K562 (cell line): ENCODE data around the gene DYNLT4. TPM values are rescaled to one million over a fixed set of nuclear protein-coding genes. Genes with fewer than 3 reads are reported as not detected.

Source experiments
- ADNP ChIP-seq: fragments of 200-800 bp; sonication (Bioruptor generic); IDR thresholded peaks from 2 replicates; pipeline ENCODE4 v1.6.1; 2016; ENCODE audit warnings: missing genetic modification characterization, missing compliant biosample characterization
- BRCA1 ChIP-seq, 2 experiments: fragments of 450-650 bp in 1 of 2; sonication (generic) in 1 of 2; formaldehyde crosslinking in 1 of 2; IDR thresholded peaks; 2 replicates each; pipeline versions ENCODE4 v1.5.0 to v1.6.1; 2017 to 2020; ENCODE audit warnings: mild to moderate bottlenecking in 1 of 2, missing genetic modification reagents in 1 of 2
- CSDE1 ChIP-seq, 2 experiments: fragments of 450-650 bp; IDR thresholded peaks; 2 replicates each; pipeline ENCODE4 v1.6.1; 2016; ENCODE audit warnings: mild to moderate bottlenecking in 1 of 2
- EP300 ChIP-seq: IDR thresholded peaks from 2 replicates; pipeline ENCODE4 v1.6.1; 2012; ENCODE audit warnings: low read length, improper control_type of control experiment
- EZH2 ChIP-seq: IDR thresholded peaks from 2 replicates; pipeline ENCODE4 v1.6.1; 2012; ENCODE audit warnings: low read depth, mild to moderate bottlenecking, inconsistent platforms, low read length, borderline replicate concordance
- GTF2F1 ChIP-seq: IDR thresholded peaks from 2 replicates; pipeline ENCODE4 v1.6.1; 2011; ENCODE audit warnings: low read depth, low read length, improper control_type of control experiment
- HMGN3 ChIP-seq: IDR thresholded peaks from 2 replicates; pipeline ENCODE4 v1.6.1; 2011; ENCODE audit warnings: borderline replicate concordance, low read depth, mild to moderate bottlenecking, mixed read lengths, low read length; ENCODE audit not compliant: insufficient read length; ENCODE audit errors: extremely low read depth
- HSF4 ChIP-seq: fragments of 250-450 bp; sonication (Bioruptor Pico); IDR thresholded peaks from 2 replicates; pipeline ENCODE4 v2.1.2; 2022; ENCODE audit warnings: mild to moderate bottlenecking, moderate library complexity, borderline replicate concordance
- MTA2 ChIP-seq: fragments of 450-650 bp; IDR thresholded peaks from 2 replicates; pipeline ENCODE4 v1.6.1; 2016; ENCODE audit warnings: low read depth
- NFYB ChIP-seq: IDR thresholded peaks from 2 replicates; pipeline ENCODE4 v1.6.1; 2011; ENCODE audit warnings: mild to moderate bottlenecking, moderate library complexity; ENCODE audit not compliant: insufficient read length; ENCODE audit errors: extremely low read depth
- PHF21A ChIP-seq: fragments of 450-650 bp; IDR thresholded peaks from 2 replicates; pipeline ENCODE4 v1.6.1; 2017; ENCODE audit warnings: low read depth, borderline replicate concordance
- RFX1 ChIP-seq: fragments of 450-650 bp; IDR thresholded peaks from 2 replicates; pipeline ENCODE4 v1.6.1; 2016; ENCODE audit warnings: mild to moderate bottlenecking, moderate library complexity
- SAFB ChIP-seq: fragments of 200-400 bp; formaldehyde crosslinking; IDR thresholded peaks from 2 replicates; pipeline ENCODE4 v1.6.1; 2017; ENCODE audit warnings: low read depth, low read length, borderline replicate concordance
- TAF15 ChIP-seq: fragments of 200-400 bp; formaldehyde crosslinking; IDR thresholded peaks from 2 replicates; pipeline ENCODE4 v1.6.1; 2017; ENCODE audit warnings: mild to moderate bottlenecking, low read depth, low read length, moderate library complexity
- ZNF121 ChIP-seq: sonication (generic); formaldehyde crosslinking; conservative IDR thresholded peaks from 2 replicates; pipeline ENCODE4 v1.8.0; 2022; ENCODE audit warnings: missing genetic modification reagents
- ZNF146 ChIP-seq: IDR thresholded peaks from one replicate; pipeline ENCODE4 v1.6.1; 2018; ENCODE audit warnings: missing compliant biosample characterization; ENCODE audit not compliant: unreplicated experiment
- polyA plus RNA-seq, 8 experiments: library from polyadenylated mRNA; depleted of rRNA in 4 of 8; stranded (reverse) in 5 of 8; unstranded in 3 of 8; fragments of >200 nt; fragmentation: Nextera tagmentation in 2 of 8; fragmentation: Illumina TruSeq in 1 of 8; extraction: Ambion mirVana in 2 of 8; extraction: Trizol in 1 of 8; gene quantifications; 2 replicates each; pipeline versions ENCODE4 v1.2.1 to v1.2.3, GENCODE V29; 2011 to 2014; ENCODE audit warnings: inconsistent platforms in 1 of 8, missing spikeins in 1 of 8
- total RNA-seq, 7 experiments: library from RNA; depleted of rRNA in 6 of 7; stranded (reverse); fragments of >200 nt in 6 of 7; fragmentation: Illumina TruSeq in 2 of 7; extraction: Trizol in 2 of 7; gene quantifications; 2 replicates each; pipeline versions ENCODE4 v1.2.1 to v1.2.3, GENCODE V29; 2011 to 2021; ENCODE audit warnings: low replicate concordance in 1 of 7
- TF ChIP-seq, protein P1 (sequence below): sonication (generic); formaldehyde crosslinking; IDR thresholded peaks from 2 replicates; pipeline ENCODE4 v1.8.0; 2023; ENCODE audit warnings: mild to moderate bottlenecking, missing genetic modification reagents
- TF ChIP-seq, protein P2 (sequence below): fragments of 450-650 bp; formaldehyde crosslinking; IDR thresholded peaks from 2 replicates; pipeline ENCODE4 v1.4.0; 2022; ENCODE audit warnings: missing genetic modification characterization
- TF ChIP-seq, protein P3 (sequence below): fragments of 200-800 bp; sonication (Bioruptor generic); IDR thresholded peaks from 2 replicates; pipeline ENCODE4 v1.6.1; 2017; ENCODE audit warnings: missing genetic modification characterization, missing compliant biosample characterization
- TF ChIP-seq, protein P4 (sequence below): fragments of 450-650 bp; IDR thresholded peaks from 2 replicates; pipeline ENCODE4 v1.6.1; 2016; ENCODE audit warnings: borderline replicate concordance

DYNLT4 gene
- total and polyA plus RNA-seq, 9 of the 15 experiments (the other 6 are each of a cell fraction or from before 2014, with no cell fraction given): 0.29 to 0.73 TPM; not detected in 7

DNA sequence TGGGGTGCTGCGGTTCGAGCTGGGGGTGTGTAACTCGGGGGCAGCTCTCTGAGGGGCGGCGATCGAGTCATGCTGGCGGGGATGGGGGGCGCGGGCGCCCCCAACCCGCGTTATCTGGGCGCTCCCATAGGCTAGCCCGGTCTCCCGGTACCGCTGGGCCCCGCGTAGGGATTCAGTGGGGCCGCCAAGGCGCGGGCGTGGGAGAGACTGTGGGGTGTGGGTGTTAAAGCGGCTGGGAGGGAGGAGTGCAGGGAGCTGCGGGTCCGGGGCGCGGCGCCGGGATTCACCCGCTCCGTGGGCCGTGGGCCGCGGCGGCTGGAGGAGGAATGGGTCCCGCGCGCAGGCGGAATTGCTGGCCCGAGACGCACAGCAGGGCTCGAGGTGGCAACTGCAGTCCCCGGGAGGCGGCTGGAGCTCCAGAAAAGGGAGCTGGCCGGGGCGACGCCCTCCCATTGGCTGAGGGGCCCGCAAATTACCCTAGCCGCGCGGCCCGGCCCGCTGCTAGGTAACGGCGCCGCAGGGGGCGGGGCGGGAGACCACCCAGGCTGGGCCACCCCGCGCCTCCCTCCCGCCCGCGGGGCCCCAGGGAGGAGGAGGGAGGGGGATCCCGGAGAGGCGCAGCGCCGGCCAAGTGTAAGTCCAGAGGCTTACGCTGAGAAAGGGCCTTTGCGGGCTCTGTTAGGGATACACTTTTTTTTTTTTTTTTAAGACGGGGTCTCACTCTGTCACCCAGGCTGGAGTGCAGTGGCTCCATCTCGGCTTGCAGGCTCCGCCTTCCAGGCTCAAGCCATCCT, 35.9 kb upstream of the DYNLT4 start, which contains the start of gene PTCH2 (continued):
- TF ChIP-seq CSDE1 (IDR thresholded peaks at IDR 0.05): no peak
- TF ChIP-seq RFX1: no peak; the same call in 1 of the 2 replicates
- no peak for TF ChIP-seq BRCA1 (IDR thresholded peaks at IDR 0.05)
- TF ChIP-seq BRCA1 (CRISPR knock-in tag; IDR thresholded peaks at IDR 0.05): no peak
- no peak for TF ChIP-seq ADNP (tag)
- peak; percentile 60 for TF ChIP-seq NFYB
- TF ChIP-seq HMGN3: peak; percentile 54
- TF ChIP-seq GTF2F1: no peak
- TF ChIP-seq, protein P1, sequence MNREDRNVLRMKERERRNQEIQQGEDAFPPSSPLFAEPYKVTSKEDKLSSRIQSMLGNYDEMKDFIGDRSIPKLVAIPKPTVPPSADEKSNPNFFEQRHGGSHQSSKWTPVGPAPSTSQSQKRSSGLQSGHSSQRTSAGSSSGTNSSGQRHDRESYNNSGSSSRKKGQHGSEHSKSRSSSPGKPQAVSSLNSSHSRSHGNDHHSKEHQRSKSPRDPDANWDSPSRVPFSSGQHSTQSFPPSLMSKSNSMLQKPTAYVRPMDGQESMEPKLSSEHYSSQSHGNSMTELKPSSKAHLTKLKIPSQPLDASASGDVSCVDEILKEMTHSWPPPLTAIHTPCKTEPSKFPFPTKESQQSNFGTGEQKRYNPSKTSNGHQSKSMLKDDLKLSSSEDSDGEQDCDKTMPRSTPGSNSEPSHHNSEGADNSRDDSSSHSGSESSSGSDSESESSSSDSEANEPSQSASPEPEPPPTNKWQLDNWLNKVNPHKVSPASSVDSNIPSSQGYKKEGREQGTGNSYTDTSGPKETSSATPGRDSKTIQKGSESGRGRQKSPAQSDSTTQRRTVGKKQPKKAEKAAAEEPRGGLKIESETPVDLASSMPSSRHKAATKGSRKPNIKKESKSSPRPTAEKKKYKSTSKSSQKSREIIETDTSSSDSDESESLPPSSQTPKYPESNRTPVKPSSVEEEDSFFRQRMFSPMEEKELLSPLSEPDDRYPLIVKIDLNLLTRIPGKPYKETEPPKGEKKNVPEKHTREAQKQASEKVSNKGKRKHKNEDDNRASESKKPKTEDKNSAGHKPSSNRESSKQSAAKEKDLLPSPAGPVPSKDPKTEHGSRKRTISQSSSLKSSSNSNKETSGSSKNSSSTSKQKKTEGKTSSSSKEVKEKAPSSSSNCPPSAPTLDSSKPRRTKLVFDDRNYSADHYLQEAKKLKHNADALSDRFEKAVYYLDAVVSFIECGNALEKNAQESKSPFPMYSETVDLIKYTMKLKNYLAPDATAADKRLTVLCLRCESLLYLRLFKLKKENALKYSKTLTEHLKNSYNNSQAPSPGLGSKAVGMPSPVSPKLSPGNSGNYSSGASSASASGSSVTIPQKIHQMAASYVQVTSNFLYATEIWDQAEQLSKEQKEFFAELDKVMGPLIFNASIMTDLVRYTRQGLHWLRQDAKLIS (CRISPR knock-in tag): no peak
- TF ChIP-seq ZNF146 (CRISPR knock-in tag): no peak
- no peak for TF ChIP-seq TAF15
- no peak for TF ChIP-seq EP300
- TF ChIP-seq HSF4 (CRISPR knock-in tag): no peak
- no peak for TF ChIP-seq EZH2
- TF ChIP-seq, protein P2, sequence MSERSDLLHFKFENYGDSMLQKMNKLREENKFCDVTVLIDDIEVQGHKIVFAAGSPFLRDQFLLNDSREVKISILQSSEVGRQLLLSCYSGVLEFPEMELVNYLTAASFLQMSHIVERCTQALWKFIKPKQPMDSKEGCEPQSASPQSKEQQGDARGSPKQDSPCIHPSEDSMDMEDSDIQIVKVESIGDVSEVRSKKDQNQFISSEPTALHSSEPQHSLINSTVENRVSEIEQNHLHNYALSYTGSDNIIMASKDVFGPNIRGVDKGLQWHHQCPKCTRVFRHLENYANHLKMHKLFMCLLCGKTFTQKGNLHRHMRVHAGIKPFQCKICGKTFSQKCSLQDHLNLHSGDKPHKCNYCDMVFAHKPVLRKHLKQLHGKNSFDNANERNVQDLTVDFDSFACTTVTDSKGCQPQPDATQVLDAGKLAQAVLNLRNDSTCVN: no peak
- no peak for TF ChIP-seq ZNF121 (CRISPR knock-in tag)
- TF ChIP-seq MTA2: no peak
- TF ChIP-seq, protein P3, sequence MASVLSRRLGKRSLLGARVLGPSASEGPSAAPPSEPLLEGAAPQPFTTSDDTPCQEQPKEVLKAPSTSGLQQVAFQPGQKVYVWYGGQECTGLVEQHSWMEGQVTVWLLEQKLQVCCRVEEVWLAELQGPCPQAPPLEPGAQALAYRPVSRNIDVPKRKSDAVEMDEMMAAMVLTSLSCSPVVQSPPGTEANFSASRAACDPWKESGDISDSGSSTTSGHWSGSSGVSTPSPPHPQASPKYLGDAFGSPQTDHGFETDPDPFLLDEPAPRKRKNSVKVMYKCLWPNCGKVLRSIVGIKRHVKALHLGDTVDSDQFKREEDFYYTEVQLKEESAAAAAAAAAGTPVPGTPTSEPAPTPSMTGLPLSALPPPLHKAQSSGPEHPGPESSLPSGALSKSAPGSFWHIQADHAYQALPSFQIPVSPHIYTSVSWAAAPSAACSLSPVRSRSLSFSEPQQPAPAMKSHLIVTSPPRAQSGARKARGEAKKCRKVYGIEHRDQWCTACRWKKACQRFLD: no peak
- TF ChIP-seq, protein P4, sequence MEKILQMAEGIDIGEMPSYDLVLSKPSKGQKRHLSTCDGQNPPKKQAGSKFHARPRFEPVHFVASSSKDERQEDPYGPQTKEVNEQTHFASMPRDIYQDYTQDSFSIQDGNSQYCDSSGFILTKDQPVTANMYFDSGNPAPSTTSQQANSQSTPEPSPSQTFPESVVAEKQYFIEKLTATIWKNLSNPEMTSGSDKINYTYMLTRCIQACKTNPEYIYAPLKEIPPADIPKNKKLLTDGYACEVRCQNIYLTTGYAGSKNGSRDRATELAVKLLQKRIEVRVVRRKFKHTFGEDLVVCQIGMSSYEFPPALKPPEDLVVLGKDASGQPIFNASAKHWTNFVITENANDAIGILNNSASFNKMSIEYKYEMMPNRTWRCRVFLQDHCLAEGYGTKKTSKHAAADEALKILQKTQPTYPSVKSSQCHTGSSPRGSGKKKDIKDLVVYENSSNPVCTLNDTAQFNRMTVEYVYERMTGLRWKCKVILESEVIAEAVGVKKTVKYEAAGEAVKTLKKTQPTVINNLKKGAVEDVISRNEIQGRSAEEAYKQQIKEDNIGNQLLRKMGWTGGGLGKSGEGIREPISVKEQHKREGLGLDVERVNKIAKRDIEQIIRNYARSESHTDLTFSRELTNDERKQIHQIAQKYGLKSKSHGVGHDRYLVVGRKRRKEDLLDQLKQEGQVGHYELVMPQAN: peak; percentile 22; the same call in 1 of the 2 replicates
- TF ChIP-seq SAFB: peak; percentile 88
- TF ChIP-seq PHF21A: no peak
